ENCODE results near the gene SLBP. TPM values are rescaled to one million over a fixed set of nuclear protein-coding genes. Genes with fewer than 3 reads are reported as not detected.
A peak's percentile ranks its signal among the peaks of the same experiment; 100 is the strongest.

Gene SLBP
- total and polyA plus RNA-seq, 2 donors (not counting 1 experiment from before 2014, with no cell fraction given): 49.7 to 108 TPM

GRCh38 chr4:1711571-1712215, 426 bp downstream of the SLBP start:
- Histone ChIP-seq H3K36me3 (ENCODE audit: control insufficient read depth, insufficient read depth, low read length) (peaks cover 3% of the 10 kb centered on the region), H3K4me2 (ENCODE audit: extremely low read depth, insufficient read depth, low read length) (peak overlapping the region; percentile 97), H3K9me3 (ENCODE audit: control insufficient read depth, insufficient read depth, low read depth, low read length) (no peaks in the 10 kb centered on the region), H3K27me3 (ENCODE audit: control insufficient read depth, insufficient read depth, low read length) (no peaks in the 10 kb centered on the region), H3K27ac (ENCODE audit: insufficient read depth, low read length) (peak overlapping the region; percentile 95), H4K20me1 (ENCODE audit: control insufficient read depth, extremely low read depth, insufficient read depth, low read length) (no peaks in the 10 kb centered on the region), H3K4me1 (ENCODE audit: control insufficient read depth, extremely low read depth, insufficient read depth, low read length) (peaks cover 2% of the 10 kb centered on the region), H3K79me2 (ENCODE audit: control insufficient read depth, insufficient read depth, low read length) (peaks cover 49% of the 10 kb centered on the region), H3K9ac (ENCODE audit: insufficient read depth, low read length) (peak overlapping the region; percentile 99), H3K4me3 (replicated peaks in 1 of 4; ENCODE audit: control extremely low read depth in 1 of 4, insufficient read depth in 1 of 4, low read depth in 3 of 4, low read length in 4 of 4) (peak overlapping the region; percentile 87 to 95 (median 94)), H2AFZ (ENCODE audit: low read length) (peak overlapping the region; percentile 61)
- no peak for TF ChIP-seq EZH2 (IDR thresholded peaks at IDR 0.05; ENCODE audit: low read length, missing control alignments)
- TF ChIP-seq CTCF (conservative IDR thresholded peaks at IDR 0.05 in 1 of 2, IDR thresholded peaks at IDR 0.05 in 1 of 2; ENCODE audit: low read depth in 1 of 2, low read length in 2 of 2): no peak
- DNase-seq (ENCODE audit: low read depth in 2 of 2): peak; percentile 55 to 59

- peak overlapping the region; percentile 95 for H3K27ac ChIP-seq (ENCODE audit: insufficient read depth, low read length)
- DNase-seq (ENCODE audit: low read depth in 2 of 2): no peak
- H3K9ac ChIP-seq (ENCODE audit: insufficient read depth, low read length): peak overlapping the region; percentile 99
- peak overlapping the region; percentile 61 for H2AFZ ChIP-seq (ENCODE audit: low read length)
- H3K4me2 ChIP-seq (ENCODE audit: extremely low read depth, insufficient read depth, low read length): peak overlapping the region; percentile 97
- TF ChIP-seq EZH2 (IDR thresholded peaks at IDR 0.05; ENCODE audit: low read length, missing control alignments) (no peak), CTCF (conservative IDR thresholded peaks at IDR 0.05 in 1 of 2, IDR thresholded peaks at IDR 0.05 in 1 of 2; ENCODE audit: low read depth in 1 of 2, low read length in 2 of 2) (no peak)
- peaks cover 7% of the 10 kb centered on the region for H3K36me3 ChIP-seq (ENCODE audit: control insufficient read depth, insufficient read depth, low read length)
- peak overlapping the region; percentile 87 to 95 (median 94) for H3K4me3 ChIP-seq (replicated peaks in 1 of 4; ENCODE audit: control extremely low read depth in 1 of 4, insufficient read depth in 1 of 4, low read depth in 3 of 4, low read length in 4 of 4)
- H3K27me3 ChIP-seq (ENCODE audit: control insufficient read depth, insufficient read depth, low read length): no peaks in the 10 kb centered on the region
- no peaks in the 10 kb centered on the region for H4K20me1 ChIP-seq (ENCODE audit: control insufficient read depth, extremely low read depth, insufficient read depth, low read length)
- H3K9me3 ChIP-seq (ENCODE audit: control insufficient read depth, insufficient read depth, low read depth, low read length): no peaks in the 10 kb centered on the region
- H3K4me1 ChIP-seq (ENCODE audit: control insufficient read depth, extremely low read depth, insufficient read depth, low read length): peaks cover 2% of the 10 kb centered on the region
- H3K79me2 ChIP-seq (ENCODE audit: control insufficient read depth, insufficient read depth, low read length): peaks cover 54% of the 10 kb centered on the region
Observed at GRCh38 chr4:1711055-1711570, 1.0 kb downstream of the SLBP start.

- no peak overlapping the region for H3K9ac ChIP-seq (ENCODE audit: insufficient read depth, low read length)
- H2AFZ ChIP-seq (ENCODE audit: low read length): no peak overlapping the region
- H3K79me2 ChIP-seq (ENCODE audit: control insufficient read depth, insufficient read depth, low read length): peaks cover 78% of the 10 kb centered on the region
- no peak overlapping the region for H3K27ac ChIP-seq (ENCODE audit: insufficient read depth, low read length)
- no peaks in the 10 kb centered on the region for H4K20me1 ChIP-seq (ENCODE audit: control insufficient read depth, extremely low read depth, insufficient read depth, low read length)
- no peak overlapping the region for H3K4me3 ChIP-seq (replicated peaks in 1 of 4; ENCODE audit: control extremely low read depth in 1 of 4, insufficient read depth in 1 of 4, low read depth in 3 of 4, low read length in 4 of 4)
- peaks cover 12% of the 10 kb centered on the region for H3K36me3 ChIP-seq (ENCODE audit: control insufficient read depth, insufficient read depth, low read length)
- H3K27me3 ChIP-seq (ENCODE audit: control insufficient read depth, insufficient read depth, low read length): no peaks in the 10 kb centered on the region
- no peak overlapping the region for H3K4me2 ChIP-seq (ENCODE audit: extremely low read depth, insufficient read depth, low read length)
- H3K4me1 ChIP-seq (ENCODE audit: control insufficient read depth, extremely low read depth, insufficient read depth, low read length): peaks cover 2% of the 10 kb centered on the region
- no peak for TF ChIP-seq EZH2 (IDR thresholded peaks at IDR 0.05; ENCODE audit: low read length, missing control alignments)
- TF ChIP-seq CTCF (conservative IDR thresholded peaks at IDR 0.05 in 1 of 2, IDR thresholded peaks at IDR 0.05 in 1 of 2; ENCODE audit: low read depth in 1 of 2, low read length in 2 of 2): no peak
- no peaks in the 10 kb centered on the region for H3K9me3 ChIP-seq (ENCODE audit: control insufficient read depth, insufficient read depth, low read depth, low read length)
- no peak for DNase-seq (ENCODE audit: low read depth in 2 of 2)
Observed at GRCh38 chr4:1708581-1708980, 3.5 kb downstream of the SLBP start.

All from fibroblast of lung (primary cell).